ENCODE data around the gene GCNT2. TPM values are rescaled to one million over a fixed set of nuclear protein-coding genes. Genes with fewer than 3 reads are reported as not detected.

The GCNT2 gene
- total and polyA plus RNA-seq, 2 of the 8 experiments (the other 6 are each of a cell fraction or from before 2014, with no cell fraction given): 19.3 to 52.5 TPM

DNA sequence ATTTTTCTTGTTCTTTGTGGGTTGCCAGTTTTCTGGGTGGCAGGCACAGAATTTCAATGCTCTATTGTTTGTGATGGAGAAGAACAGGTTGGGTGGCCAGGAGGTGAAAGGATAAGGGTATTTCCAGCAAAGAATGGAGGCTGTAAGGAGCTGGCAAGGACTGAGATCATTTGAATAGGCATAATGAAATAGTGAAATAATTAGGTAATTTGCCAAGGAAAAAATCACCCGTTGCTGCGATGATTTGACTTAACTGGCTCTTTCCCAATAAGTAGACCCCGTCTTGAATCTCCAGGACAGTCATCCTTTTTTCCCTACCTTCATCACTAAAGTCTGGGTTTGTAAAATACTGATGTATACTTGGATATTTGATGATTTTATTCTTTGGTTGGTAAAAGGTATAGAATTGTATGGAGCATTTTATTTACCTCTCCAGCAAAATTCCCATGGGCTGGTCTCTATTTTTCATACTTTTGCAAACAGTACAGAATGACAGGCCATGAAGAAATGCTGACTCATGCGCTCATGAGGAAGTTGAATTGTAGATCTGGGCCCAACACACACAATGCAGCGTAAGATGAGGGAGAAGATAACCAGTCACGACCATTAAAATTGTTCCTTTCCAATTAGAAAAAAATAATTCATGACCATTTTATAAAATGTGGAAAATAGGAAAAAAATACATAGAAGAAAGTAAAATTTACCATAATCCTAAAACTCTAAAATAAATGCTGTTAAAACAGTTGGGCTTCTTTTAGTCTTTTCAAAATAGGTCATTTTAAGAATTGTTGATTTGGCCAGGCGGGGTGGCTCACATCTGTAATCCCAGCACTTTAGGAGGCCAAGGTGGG lies 2.4 kb upstream of the GCNT2 start:
- H2BK15ac ChIP-seq (ENCODE audit: low read length): no peak overlapping the region
- no peaks in the 10 kb centered on the region for H3K36me3 ChIP-seq (ENCODE audit: control insufficient read depth in 2 of 4, insufficient read depth in 4 of 4, low read length in 3 of 4)
- H4K5ac ChIP-seq (ENCODE audit: insufficient read length, low read depth, low read length): peak overlapping the region; percentile 67
- H3K79me1 ChIP-seq (ENCODE audit: low read depth, low read length): no peaks in the 10 kb centered on the region
- FAIRE-seq: no peak
- no peak overlapping the region for H3K56ac ChIP-seq (replicated peaks; ENCODE audit: insufficient read length, low read depth, low read length)
- no peak overlapping the region for H3K4me3 ChIP-seq (ENCODE audit: extremely low read depth in 1 of 4, insufficient read depth in 2 of 4, low read depth in 3 of 4, low read length in 4 of 4)
- H3K9ac ChIP-seq (replicated peaks in 1 of 4; ENCODE audit: extremely low read depth in 1 of 4, low read depth in 3 of 4, low read length in 3 of 4): no peak overlapping the region
- peaks cover 4% of the 10 kb centered on the region; the same call in 1 of the 2 replicates for H3K23me2 ChIP-seq (ENCODE audit: low read depth, low read length)
- no peaks in the 10 kb centered on the region for H3K79me2 ChIP-seq (ENCODE audit: control insufficient read depth in 1 of 2, insufficient read depth in 2 of 2, low read length in 2 of 2)
- no peak overlapping the region for H3K4me2 ChIP-seq (ENCODE audit: insufficient read depth in 1 of 2, low read depth in 2 of 2, low read length in 2 of 2)
- no peak overlapping the region for H3K14ac ChIP-seq (ENCODE audit: insufficient read length)
- peak overlapping the region; percentile 60; the same call in 1 of the 2 replicates for H2BK5ac ChIP-seq (ENCODE audit: low read depth, low read length)
- no peaks in the 10 kb centered on the region for H4K20me1 ChIP-seq (replicated peaks in 1 of 2; ENCODE audit: control insufficient read depth in 1 of 2, insufficient read depth in 2 of 2, low read length in 2 of 2)
- no peaks in the 10 kb centered on the region for H3K9me3 ChIP-seq (ENCODE audit: insufficient read depth in 2 of 2, low read depth in 1 of 2, low read length in 1 of 2)
- POLR2A ChIA-PET (ENCODE audit: partially characterized antibody): interaction anchor here (0.7 to 2.4 kb wide), 7 partner anchors 9 to 64 kb away, joined by 3 to 7 read pairs (median 3); no protein-coding TSS in a partner anchor
- no peak overlapping the region for H2BK120ac ChIP-seq (replicated peaks; ENCODE audit: low read depth, low read length)
- H4K91ac ChIP-seq (replicated peaks; ENCODE audit: insufficient read length, low read length): no peak overlapping the region
- no peak overlapping the region for H3K23ac ChIP-seq (ENCODE audit: insufficient read length)
- no peak overlapping the region for H2BK20ac ChIP-seq (ENCODE audit: low read length)
- H2AFZ ChIP-seq (ENCODE audit: low read length): no peak overlapping the region
- peaks cover 10 to 30% (median 20%) of the 10 kb centered on the region in 4 experiments for H3K4me1 ChIP-seq (replicated peaks in 1 of 4; ENCODE audit: control insufficient read depth in 3 of 4, insufficient read depth in 4 of 4, low read length in 3 of 4)
- no peaks in the 10 kb centered on the region for H3K27me3 ChIP-seq (replicated peaks in 1 of 4; ENCODE audit: control insufficient read depth in 3 of 4, extremely low read depth in 1 of 4, insufficient read depth in 3 of 4, low read length in 3 of 4)
- H3K27ac ChIP-seq (ENCODE audit: low read depth, low read length): peak overlapping the region; percentile 41; the same call in 1 of the 2 replicates
- H4K8ac ChIP-seq (ENCODE audit: extremely low read depth, insufficient read depth, low read length): no peak overlapping the region
- CTCF ChIA-PET (ENCODE audit: partially characterized antibody): interaction anchor here (0.7 to 1.0 kb wide), 2 partner anchors 8 to 38 kb away, joined by 3 read pairs; no protein-coding TSS in a partner anchor
- whole genome bisulfite sequencing, 2 experiments (ENCODE audit: extremely low coverage in 1 of 2, insufficient coverage in 1 of 2, insufficient read length in 1 of 2, insufficient replicate concordance in 2 of 2, low coverage in 1 of 2, low lambda C conversion rate in 2 of 2, missing lambda C conversion rate in 1 of 2): 67% methylated on average over 7 of the region's 7 CpGs; no CpG with 5 or more reads in 1 of the 2 experiments
- no peak for DNase-seq (ENCODE audit: low read depth in 1 of 2, low spot score in 2 of 2)
- no peak overlapping the region for H3K4ac ChIP-seq (replicated peaks; ENCODE audit: insufficient read length, low read depth, low read length)
- no peak overlapping the region for H2BK12ac ChIP-seq (ENCODE audit: low read depth, low read length)
- no peak overlapping the region for H3K18ac ChIP-seq (ENCODE audit: extremely low read depth, low read length)
- no peak overlapping the region for H2AK5ac ChIP-seq (ENCODE audit: low read depth, low read length)
- TF ChIP-seq CHD1 (IDR thresholded peaks at IDR 0.05; ENCODE audit: low read depth, low read length) (no peak), JUN (IDR thresholded peaks at IDR 0.05; ENCODE audit: low read depth, low read length) (no peak), BACH1 (IDR thresholded peaks at IDR 0.05; ENCODE audit: low read length) (peak; percentile 92), EP300 (IDR thresholded peaks at IDR 0.05; ENCODE audit: borderline replicate concordance in 1 of 2, low read depth in 2 of 2, low read length in 2 of 2) (no peak), NANOG (IDR thresholded peaks at IDR 0.05; ENCODE audit: insufficient read depth, low read depth, low read length, poor library complexity, severe bottlenecking) (no peak), POLR2AphosphoS5 (IDR thresholded peaks at IDR 0.05; ENCODE audit: low read depth, low read length) (no peak), SP1 (IDR thresholded peaks at IDR 0.05; ENCODE audit: low read depth, low read length) (0 out of 2 replicates have a peak, but pooled peaks have one; percentile 41), TAF7 (optimal IDR thresholded peaks at IDR 0.05; ENCODE audit: borderline replicate concordance, low read depth, low read length) (no peak), SP4 (IDR thresholded peaks at IDR 0.05; ENCODE audit: low read length) (no peak), POU5F1 (IDR thresholded peaks at IDR 0.05; ENCODE audit: low read depth, low read length) (no peak)
